ENCODE measurements around the gene NCAPH2.

NCAPH2 gene

DNA sequence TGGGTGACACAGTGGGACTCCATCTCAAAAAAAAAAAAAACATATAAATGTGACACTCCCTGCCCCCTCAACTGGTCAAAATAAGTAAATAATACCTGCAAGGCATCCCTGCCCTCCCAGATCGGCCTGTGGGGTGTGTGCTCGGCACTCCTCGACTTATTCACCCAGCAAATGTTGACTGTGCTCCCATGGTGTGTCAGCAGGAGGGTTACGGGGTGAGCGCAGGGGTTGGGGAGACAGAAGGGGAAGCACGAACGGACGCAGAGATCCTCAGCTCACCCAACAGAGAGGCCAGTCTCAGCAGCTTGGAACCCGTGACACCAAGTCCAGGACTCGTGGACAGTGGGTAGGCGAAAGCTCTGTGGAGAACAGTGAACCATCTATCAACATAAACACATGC is 28.3 kb upstream of the NCAPH2 start:
- CTCF ChIA-PET: interaction anchor here (0.7 to 2.4 kb wide), 3 partner anchors 18 to 203 kb away, joined by 3 to 12 read pairs (median 4); partner anchors contain the start of gene SCO2
- no peak for TF ChIP-seq ZNF23 (tag by site-specific recombination; IDR thresholded peaks at IDR 0.05; ENCODE audit: borderline replicate concordance)
- TF ChIP-seq ZIC2 (tag by site-specific recombination; IDR thresholded peaks at IDR 0.05): peak; percentile 67
- peaks cover 4% of the 10 kb centered on the region; the same call in 1 of the 2 replicates for H3K4me1 ChIP-seq (ENCODE audit: control insufficient read depth, insufficient read depth, low read length)
- no peaks in the 10 kb centered on the region for H3K36me3 ChIP-seq (ENCODE audit: control insufficient read depth in 2 of 2, insufficient read depth in 1 of 2, low read length in 2 of 2)
- POLR2A ChIA-PET: interaction anchor here (0.5 to 1.1 kb wide), 3 partner anchors 9 to 113 kb away, joined by 3 to 5 read pairs (median 4); no protein-coding TSS in a partner anchor
- H3K9me3 ChIP-seq (ENCODE audit: control insufficient read depth, insufficient read depth, low read depth, low read length): no peaks in the 10 kb centered on the region
- no peak overlapping the region for H3K4me3 ChIP-seq (ENCODE audit: low read depth, low read length)
- H3K27ac ChIP-seq (ENCODE audit: extremely low read depth, low read depth, low read length): no peak overlapping the region

DNA sequence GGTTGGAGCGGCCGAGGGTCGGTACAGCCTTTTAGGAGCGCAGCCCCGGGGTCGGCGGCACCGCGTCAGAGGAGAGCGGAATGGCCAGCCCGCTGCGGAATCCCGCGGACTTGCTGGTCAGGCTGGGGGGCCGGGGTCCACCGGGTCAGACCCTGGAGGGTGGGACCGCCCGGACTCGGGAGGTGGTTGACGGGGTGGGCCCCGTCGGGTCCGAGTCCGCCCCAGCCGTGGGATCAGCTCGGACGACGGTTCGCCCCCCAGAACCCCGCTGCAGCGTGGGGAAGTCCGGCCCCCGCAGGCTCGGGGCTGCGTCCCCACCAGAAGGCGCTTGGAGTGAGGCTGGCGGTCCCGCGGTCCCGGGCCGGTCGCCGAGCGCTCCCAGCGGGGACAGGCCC is 27.0 kb upstream of the NCAPH2 start:
- no peaks in the 10 kb centered on the region for H3K4me1 ChIP-seq (ENCODE audit: control insufficient read depth, insufficient read depth, low read length)
- CTCF ChIA-PET: interaction anchor here (1.2 kb wide), 1 partner anchor 17 kb away, joined by 5 read pairs; no protein-coding TSS in a partner anchor
- no peaks in the 10 kb centered on the region for H3K9me3 ChIP-seq (ENCODE audit: control insufficient read depth, insufficient read depth, low read depth, low read length)
- POLR2A ChIA-PET: no interaction called here
- H3K4me3 ChIP-seq (ENCODE audit: low read depth, low read length): no peak overlapping the region
- no peaks in the 10 kb centered on the region for H3K36me3 ChIP-seq (ENCODE audit: control insufficient read depth in 2 of 2, insufficient read depth in 1 of 2, low read length in 2 of 2)
- TF ChIP-seq, protein P1, sequence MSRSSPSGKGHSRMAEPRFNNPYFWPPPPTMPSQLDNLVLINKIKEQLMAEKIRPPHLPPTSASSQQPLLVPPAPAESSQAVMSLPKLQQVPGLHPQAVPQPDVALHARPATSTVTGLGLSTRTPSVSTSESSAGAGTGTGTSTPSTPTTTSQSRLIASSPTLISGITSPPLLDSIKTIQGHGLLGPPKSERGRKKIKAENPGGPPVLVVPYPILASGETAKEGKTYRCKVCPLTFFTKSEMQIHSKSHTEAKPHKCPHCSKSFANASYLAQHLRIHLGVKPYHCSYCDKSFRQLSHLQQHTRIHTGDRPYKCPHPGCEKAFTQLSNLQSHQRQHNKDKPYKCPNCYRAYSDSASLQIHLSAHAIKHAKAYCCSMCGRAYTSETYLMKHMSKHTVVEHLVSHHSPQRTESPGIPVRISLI (tag by site-specific recombination; IDR thresholded peaks at IDR 0.05): no peak
- TF ChIP-seq ZBTB7A (tag by site-specific recombination; IDR thresholded peaks at IDR 0.05; ENCODE audit: low read depth) (no peak), ZEB2 (tag by site-specific recombination; IDR thresholded peaks at IDR 0.05) (no peak), ZBTB8A (tag by site-specific recombination; IDR thresholded peaks at IDR 0.05) (no peak), ZNF366 (tag by site-specific recombination; conservative IDR thresholded peaks at IDR 0.05) (no peak), ZNF174 (tag by site-specific recombination; IDR thresholded peaks at IDR 0.05) (no peak), ZNF175 (tag by site-specific recombination; IDR thresholded peaks at IDR 0.05) (no peak), MEIS1 (CRISPR knock-in tag; IDR thresholded peaks at IDR 0.05; ENCODE audit: borderline replicate concordance) (no peak), ZNF701 (tag by site-specific recombination; IDR thresholded peaks at IDR 0.05) (no peak), ZNF791 (tag by site-specific recombination; IDR thresholded peaks at IDR 0.05) (no peak), ZNF658 (tag by site-specific recombination; IDR thresholded peaks at IDR 0.05) (no peak), ZNF521 (tag by site-specific recombination; IDR thresholded peaks at IDR 0.05) (no peak)
- TF ChIP-seq, protein P2, sequence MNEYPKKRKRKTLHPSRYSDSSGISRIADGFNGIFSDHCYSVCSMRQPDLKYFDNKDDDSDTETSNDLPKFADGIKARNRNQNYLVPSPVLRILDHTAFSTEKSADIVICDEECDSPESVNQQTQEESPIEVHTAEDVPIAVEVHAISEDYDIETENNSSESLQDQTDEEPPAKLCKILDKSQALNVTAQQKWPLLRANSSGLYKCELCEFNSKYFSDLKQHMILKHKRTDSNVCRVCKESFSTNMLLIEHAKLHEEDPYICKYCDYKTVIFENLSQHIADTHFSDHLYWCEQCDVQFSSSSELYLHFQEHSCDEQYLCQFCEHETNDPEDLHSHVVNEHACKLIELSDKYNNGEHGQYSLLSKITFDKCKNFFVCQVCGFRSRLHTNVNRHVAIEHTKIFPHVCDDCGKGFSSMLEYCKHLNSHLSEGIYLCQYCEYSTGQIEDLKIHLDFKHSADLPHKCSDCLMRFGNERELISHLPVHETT (tag by site-specific recombination; IDR thresholded peaks at IDR 0.05): no peak
- TF ChIP-seq, protein P3, sequence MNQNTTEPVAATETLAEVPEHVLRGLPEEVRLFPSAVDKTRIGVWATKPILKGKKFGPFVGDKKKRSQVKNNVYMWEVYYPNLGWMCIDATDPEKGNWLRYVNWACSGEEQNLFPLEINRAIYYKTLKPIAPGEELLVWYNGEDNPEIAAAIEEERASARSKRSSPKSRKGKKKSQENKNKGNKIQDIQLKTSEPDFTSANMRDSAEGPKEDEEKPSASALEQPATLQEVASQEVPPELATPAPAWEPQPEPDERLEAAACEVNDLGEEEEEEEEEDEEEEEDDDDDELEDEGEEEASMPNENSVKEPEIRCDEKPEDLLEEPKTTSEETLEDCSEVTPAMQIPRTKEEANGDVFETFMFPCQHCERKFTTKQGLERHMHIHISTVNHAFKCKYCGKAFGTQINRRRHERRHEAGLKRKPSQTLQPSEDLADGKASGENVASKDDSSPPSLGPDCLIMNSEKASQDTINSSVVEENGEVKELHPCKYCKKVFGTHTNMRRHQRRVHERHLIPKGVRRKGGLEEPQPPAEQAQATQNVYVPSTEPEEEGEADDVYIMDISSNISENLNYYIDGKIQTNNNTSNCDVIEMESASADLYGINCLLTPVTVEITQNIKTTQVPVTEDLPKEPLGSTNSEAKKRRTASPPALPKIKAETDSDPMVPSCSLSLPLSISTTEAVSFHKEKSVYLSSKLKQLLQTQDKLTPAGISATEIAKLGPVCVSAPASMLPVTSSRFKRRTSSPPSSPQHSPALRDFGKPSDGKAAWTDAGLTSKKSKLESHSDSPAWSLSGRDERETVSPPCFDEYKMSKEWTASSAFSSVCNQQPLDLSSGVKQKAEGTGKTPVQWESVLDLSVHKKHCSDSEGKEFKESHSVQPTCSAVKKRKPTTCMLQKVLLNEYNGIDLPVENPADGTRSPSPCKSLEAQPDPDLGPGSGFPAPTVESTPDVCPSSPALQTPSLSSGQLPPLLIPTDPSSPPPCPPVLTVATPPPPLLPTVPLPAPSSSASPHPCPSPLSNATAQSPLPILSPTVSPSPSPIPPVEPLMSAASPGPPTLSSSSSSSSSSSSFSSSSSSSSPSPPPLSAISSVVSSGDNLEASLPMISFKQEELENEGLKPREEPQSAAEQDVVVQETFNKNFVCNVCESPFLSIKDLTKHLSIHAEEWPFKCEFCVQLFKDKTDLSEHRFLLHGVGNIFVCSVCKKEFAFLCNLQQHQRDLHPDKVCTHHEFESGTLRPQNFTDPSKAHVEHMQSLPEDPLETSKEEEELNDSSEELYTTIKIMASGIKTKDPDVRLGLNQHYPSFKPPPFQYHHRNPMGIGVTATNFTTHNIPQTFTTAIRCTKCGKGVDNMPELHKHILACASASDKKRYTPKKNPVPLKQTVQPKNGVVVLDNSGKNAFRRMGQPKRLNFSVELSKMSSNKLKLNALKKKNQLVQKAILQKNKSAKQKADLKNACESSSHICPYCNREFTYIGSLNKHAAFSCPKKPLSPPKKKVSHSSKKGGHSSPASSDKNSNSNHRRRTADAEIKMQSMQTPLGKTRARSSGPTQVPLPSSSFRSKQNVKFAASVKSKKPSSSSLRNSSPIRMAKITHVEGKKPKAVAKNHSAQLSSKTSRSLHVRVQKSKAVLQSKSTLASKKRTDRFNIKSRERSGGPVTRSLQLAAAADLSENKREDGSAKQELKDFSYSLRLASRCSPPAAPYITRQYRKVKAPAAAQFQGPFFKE (tag by site-specific recombination; IDR thresholded peaks at IDR 0.05; ENCODE audit: borderline replicate concordance): no peak
- TF ChIP-seq, protein P4, sequence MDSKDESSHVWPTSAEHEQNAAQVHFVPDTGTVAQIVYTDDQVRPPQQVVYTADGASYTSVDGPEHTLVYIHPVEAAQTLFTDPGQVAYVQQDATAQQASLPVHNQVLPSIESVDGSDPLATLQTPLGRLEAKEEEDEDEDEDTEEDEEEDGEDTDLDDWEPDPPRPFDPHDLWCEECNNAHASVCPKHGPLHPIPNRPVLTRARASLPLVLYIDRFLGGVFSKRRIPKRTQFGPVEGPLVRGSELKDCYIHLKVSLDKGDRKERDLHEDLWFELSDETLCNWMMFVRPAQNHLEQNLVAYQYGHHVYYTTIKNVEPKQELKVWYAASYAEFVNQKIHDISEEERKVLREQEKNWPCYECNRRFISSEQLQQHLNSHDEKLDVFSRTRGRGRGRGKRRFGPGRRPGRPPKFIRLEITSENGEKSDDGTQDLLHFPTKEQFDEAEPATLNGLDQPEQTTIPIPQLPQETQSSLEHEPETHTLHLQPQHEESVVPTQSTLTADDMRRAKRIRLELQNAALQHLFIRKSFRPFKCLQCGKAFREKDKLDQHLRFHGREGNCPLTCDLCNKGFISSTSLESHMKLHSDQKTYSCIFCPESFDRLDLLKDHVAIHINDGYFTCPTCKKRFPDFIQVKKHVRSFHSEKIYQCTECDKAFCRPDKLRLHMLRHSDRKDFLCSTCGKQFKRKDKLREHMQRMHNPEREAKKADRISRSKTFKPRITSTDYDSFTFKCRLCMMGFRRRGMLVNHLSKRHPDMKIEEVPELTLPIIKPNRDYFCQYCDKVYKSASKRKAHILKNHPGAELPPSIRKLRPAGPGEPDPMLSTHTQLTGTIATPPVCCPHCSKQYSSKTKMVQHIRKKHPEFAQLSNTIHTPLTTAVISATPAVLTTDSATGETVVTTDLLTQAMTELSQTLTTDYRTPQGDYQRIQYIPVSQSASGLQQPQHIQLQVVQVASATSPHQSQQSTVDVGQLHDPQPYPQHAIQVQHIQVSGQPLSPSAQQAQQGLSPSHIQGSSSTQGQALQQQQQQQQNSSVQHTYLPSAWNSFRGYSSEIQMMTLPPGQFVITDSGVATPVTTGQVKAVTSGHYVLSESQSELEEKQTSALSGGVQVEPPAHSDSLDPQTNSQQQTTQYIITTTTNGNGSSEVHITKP (tag by site-specific recombination; IDR thresholded peaks at IDR 0.05): no peak
- TF ChIP-seq, protein P5, sequence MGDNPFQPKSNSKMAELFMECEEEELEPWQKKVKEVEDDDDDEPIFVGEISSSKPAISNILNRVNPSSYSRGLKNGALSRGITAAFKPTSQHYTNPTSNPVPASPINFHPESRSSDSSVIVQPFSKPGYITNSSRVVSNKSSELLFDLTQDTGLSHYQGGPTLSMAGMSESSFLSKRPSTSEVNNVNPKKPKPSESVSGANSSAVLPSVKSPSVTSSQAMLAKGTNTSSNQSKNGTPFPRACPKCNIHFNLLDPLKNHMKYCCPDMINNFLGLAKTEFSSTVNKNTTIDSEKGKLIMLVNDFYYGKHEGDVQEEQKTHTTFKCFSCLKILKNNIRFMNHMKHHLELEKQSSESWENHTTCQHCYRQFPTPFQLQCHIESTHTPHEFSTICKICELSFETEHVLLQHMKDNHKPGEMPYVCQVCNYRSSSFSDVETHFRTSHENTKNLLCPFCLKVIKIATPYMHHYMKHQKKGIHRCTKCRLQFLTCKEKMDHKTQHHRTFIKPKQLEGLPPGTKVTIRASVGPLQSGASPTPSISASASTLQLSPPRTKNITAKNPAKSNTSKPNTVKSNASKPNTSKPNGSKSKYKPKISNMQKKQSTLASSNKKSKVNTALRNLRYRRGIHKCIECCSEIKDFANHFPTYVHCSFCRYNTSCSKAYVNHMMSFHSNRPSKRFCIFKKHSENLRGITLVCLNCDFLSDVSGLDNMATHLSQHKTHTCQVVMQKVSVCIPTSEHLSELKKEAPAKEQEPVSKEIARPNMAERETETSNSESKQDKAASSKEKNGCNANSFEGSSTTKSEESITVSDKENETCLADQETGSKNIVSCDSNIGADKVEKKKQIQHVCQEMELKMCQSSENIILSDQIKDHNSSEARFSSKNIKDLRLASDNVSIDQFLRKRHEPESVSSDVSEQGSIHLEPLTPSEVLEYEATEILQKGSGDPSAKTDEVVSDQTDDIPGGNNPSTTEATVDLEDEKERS (tag by site-specific recombination; IDR thresholded peaks at IDR 0.05): no peak
- no peak overlapping the region for H3K27ac ChIP-seq (ENCODE audit: extremely low read depth, low read depth, low read length)
